Measurements from ENCODE around the gene ADAP1.

The ADAP1 gene

GRCh38 chr7:988426-988911, 34.0 kb upstream of the ADAP1 start:
- no peak for DNase-seq

- no peak for DNase-seq
Measured at GRCh38 chr7:987909-988308, 33.4 kb upstream of the ADAP1 start.

GRCh38 chr7:986766-987751, 32.6 kb upstream of the ADAP1 start:
- no peak for DNase-seq

GRCh38 chr7:985915-986741, 31.6 kb upstream of the ADAP1 start:
- no peak for DNase-seq

GRCh38 chr7:985127-985416, 30.6 kb upstream of the ADAP1 start:
- DNase-seq: no peak

- DNase-seq: no peak
Measured at GRCh38 chr7:984361-985126, 30.1 kb upstream of the ADAP1 start.

GRCh38 chr7:983616-984071, 29.2 kb upstream of the ADAP1 start:
- DNase-seq: no peak

- DNase-seq: no peak
Measured at GRCh38 chr7:983004-983615, 28.6 kb upstream of the ADAP1 start, which contains the start of gene CYP2W1. Gene CYP2W1 (plus strand): TSS chr7:983181. CDS start chr7:983212, 31 bp downstream.

- no peak for DNase-seq
Measured at GRCh38 chr7:982511-983003, 28.1 kb upstream of the ADAP1 start.

- DNase-seq: no peak
Measured at GRCh38 chr7:981793-982510, 27.5 kb upstream of the ADAP1 start.

- no peak for DNase-seq
Measured at GRCh38 chr7:979886-980571, 25.5 kb upstream of the ADAP1 start.

GRCh38 chr7:979151-979550, 24.7 kb upstream of the ADAP1 start:
- no peak for DNase-seq

- DNase-seq: no peak
Measured at GRCh38 chr7:978416-979091, 24.1 kb upstream of the ADAP1 start.

- no peak for DNase-seq
Measured at GRCh38 chr7:978049-978346, 23.5 kb upstream of the ADAP1 start.

GRCh38 chr7:977326-978048, 23.0 kb upstream of the ADAP1 start:
- no peak for DNase-seq

- no peak for DNase-seq
Measured at GRCh38 chr7:976901-977325, 22.4 kb upstream of the ADAP1 start.

- no peak for DNase-seq
Measured at GRCh38 chr7:975702-976473, 21.4 kb upstream of the ADAP1 start.

- peak; percentile 83 for DNase-seq
Measured at GRCh38 chr7:974820-975681, 20.6 kb upstream of the ADAP1 start, which contains the start of gene COX19. Gene COX19 (minus strand): TSS chr7:975549. CDS start chr7:975509, 40 bp downstream.

Data from amniotic stem cell (primary cell).